LNCaP clone FGC (cell line): ENCODE data around the gene SOWAHB.
"Not testable (repeated sequence)": the region's sequence is repeated elsewhere in the genome, so short reads cannot be mapped to it uniquely, and the experiment has no call there.

Experiments used
- DNase-seq: peaks from one replicate; pipeline ENCODE4 v3.0.0-alpha.2; 2011; ENCODE audit warnings: low read depth
- H3K4me3 ChIP-seq: 2 replicates; pipeline ENCODE4 v1.5.1; 2011; ENCODE audit warnings: mild to moderate bottlenecking, low read depth, low read length, control low read depth
- CTCF ChIP-seq: IDR thresholded peaks from 2 replicates; pipeline ENCODE4 v1.5.1; 2012; ENCODE audit warnings: mild to moderate bottlenecking; ENCODE audit not compliant: control insufficient read depth, insufficient read depth; ENCODE audit errors: extremely low read depth

Gene SOWAHB

GRCh38 chr4:76881375-76881774, 16.6 kb downstream of the SOWAHB start:
- H3K4me3 ChIP-seq, result no peak overlapping the region; the same call in 1 of the 2 replicates
- DNase-seq, result peak; percentile 93
- no peak for TF ChIP-seq CTCF

GRCh38 chr4:76879731-76880364, 18.1 kb downstream of the SOWAHB start:
- DNase-seq, result no peak
- H3K4me3 ChIP-seq, result no peak overlapping the region
- TF ChIP-seq CTCF, result no peak

GRCh38 chr4:76878641-76879165, 19.2 kb downstream of the SOWAHB start:
- not testable (repeated sequence) for H3K4me3 ChIP-seq, DNase-seq

GRCh38 chr4:76874176-76874575, 23.8 kb downstream of the SOWAHB start:
- no peak for TF ChIP-seq CTCF
- DNase-seq, result no peak
- H3K4me3 ChIP-seq, result no peak overlapping the region

- H3K4me3 ChIP-seq, result no peak overlapping the region
- no peak for TF ChIP-seq CTCF
- DNase-seq, result no peak
Measured at GRCh38 chr4:76873495-76873894, 24.4 kb downstream of the SOWAHB start.

GRCh38 chr4:76872556-76872955, 25.4 kb downstream of the SOWAHB start:
- H3K4me3 ChIP-seq, result no peak overlapping the region
- TF ChIP-seq CTCF, result no peak
- no peak for DNase-seq

GRCh38 chr4:76868780-76869179, 29.2 kb downstream of the SOWAHB start:
- not testable (repeated sequence) for DNase-seq, H3K4me3 ChIP-seq

- no peak overlapping the region for H3K4me3 ChIP-seq
- no peak for DNase-seq
- no peak for TF ChIP-seq CTCF
Measured at GRCh38 chr4:76867880-76868655, 29.9 kb downstream of the SOWAHB start.
